Transverse colon (tissue), 4 donors: ENCODE data around the gene CSGALNACT2. TPM values are rescaled to one million over a fixed set of nuclear protein-coding genes. Genes with fewer than 3 reads are reported as not detected.
A peak's percentile ranks its signal among the peaks of the same experiment; 100 is the strongest.
"Not testable (repeated sequence)": the region's sequence is repeated elsewhere in the genome, so short reads cannot be mapped to it uniquely, and the experiment has no call there.

Source experiments
- DNase-seq: peaks from one replicate; pipeline ENCODE4 v3.0.0-alpha.2; 2019
- H3K27ac ChIP-seq, 4 donors: fragments of 200-600 bp; sonication (generic); 2 replicates each; pipeline ENCODE4 v1.5.1; 2016 to 2018; ENCODE audit warnings: inconsistent platforms in 4 of 4
- H3K27me3 ChIP-seq: fragments of 200-600 bp; sonication (generic); 2 replicates; pipeline ENCODE4 v1.5.1; 2017; ENCODE audit warnings: inconsistent platforms
- H3K36me3 ChIP-seq, 4 donors: fragments of 200-600 bp; sonication (generic); 2 replicates each; pipeline ENCODE4 v1.5.1; 2017 to 2019; ENCODE audit warnings: inconsistent platforms in 4 of 4
- H3K4me1 ChIP-seq, 4 donors: fragments of 200-600 bp; sonication (generic); 2 replicates each; pipeline ENCODE4 v1.5.1; 2017 to 2020; ENCODE audit warnings: inconsistent platforms in 4 of 4
- H3K4me3 ChIP-seq, 4 donors: fragments of 200-600 bp; sonication (generic); 1 replicate in 1 of 4; 2 replicates in 3 of 4; pipeline versions ENCODE4 v1.5.1 to v1.6.1; 2017 to 2019; ENCODE audit warnings: inconsistent platforms in 4 of 4
- H3K9me3 ChIP-seq, 2 donors: fragments of 200-600 bp; sonication (generic); 2 replicates each; pipeline ENCODE4 v1.5.1; 2017 to 2019; ENCODE audit warnings: inconsistent platforms in 2 of 2
- EP300 ChIP-seq: sonication (generic); formaldehyde crosslinking; IDR thresholded peaks from one replicate; pipeline ENCODE4 v1.6.1; 2017; ENCODE audit warnings: antibody characterized with exemption, low read depth
- POLR2A ChIP-seq: fragments of 450-650 bp; IDR thresholded peaks from one replicate; pipeline ENCODE4 v1.6.1; 2016; ENCODE audit warnings: antibody characterized with exemption, mild to moderate bottlenecking, moderate library complexity
- POLR2AphosphoS5 ChIP-seq, 3 donors: sonication (generic); formaldehyde crosslinking; IDR thresholded peaks; one replicate each; pipeline ENCODE4 v1.6.1; 2016; ENCODE audit warnings: antibody characterized with exemption in 3 of 3
- WGBS, 2 donors: methylation state at CpG; one replicate each; pipeline ENCODE4 v1.1.5; 2018; ENCODE audit warnings: low coverage in 1 of 2; 5-methylcytosine and 5-hydroxymethylcytosine counted together
- in situ Hi-C, 4 donors: fragments of 200-750 bp; cut with MboI; loops; one replicate each; pipeline versions ENCODE4 v1.15.0 to v1.15.1; 2017; ENCODE audit warnings: low sequenced_read_pairs in 3 of 4, low pct_ligation_motif_present in 1 of 4, low pct_unique_long_range_greater_than_20kb in 1 of 4
- intact Hi-C: fragments of 100-400 bp; cut with DNase I; formaldehyde crosslinking; loops from one replicate; pipeline ENCODE4 v1.15.1; 2023; ENCODE audit warnings: low total_unique reads
- total RNA-seq, 4 donors: library from RNA; depleted of rRNA; stranded (reverse); fragments of >200 nt; gene quantifications; one replicate each; pipeline ENCODE4 v1.1.0, GENCODE V29; 2016
- TF ChIP-seq, protein P1 (sequence below), 5 experiments: fragments of 200-600 bp in 3 of 5; fragments of 450-650 bp in 2 of 5; sonication (generic) in 3 of 5; IDR thresholded peaks; 1 replicate in 2 of 5; 2 replicates in 3 of 5; pipeline ENCODE4 v1.5.1; 2016 to 2017; ENCODE audit warnings: antibody characterized with exemption in 5 of 5, inconsistent platforms in 3 of 5, mild to moderate bottlenecking in 2 of 5, moderate library complexity in 1 of 5

Gene CSGALNACT2
- total RNA-seq, 4 donors from 2014 or later, result 4.1 to 15.5 (median 10.9) TPM

DNA sequence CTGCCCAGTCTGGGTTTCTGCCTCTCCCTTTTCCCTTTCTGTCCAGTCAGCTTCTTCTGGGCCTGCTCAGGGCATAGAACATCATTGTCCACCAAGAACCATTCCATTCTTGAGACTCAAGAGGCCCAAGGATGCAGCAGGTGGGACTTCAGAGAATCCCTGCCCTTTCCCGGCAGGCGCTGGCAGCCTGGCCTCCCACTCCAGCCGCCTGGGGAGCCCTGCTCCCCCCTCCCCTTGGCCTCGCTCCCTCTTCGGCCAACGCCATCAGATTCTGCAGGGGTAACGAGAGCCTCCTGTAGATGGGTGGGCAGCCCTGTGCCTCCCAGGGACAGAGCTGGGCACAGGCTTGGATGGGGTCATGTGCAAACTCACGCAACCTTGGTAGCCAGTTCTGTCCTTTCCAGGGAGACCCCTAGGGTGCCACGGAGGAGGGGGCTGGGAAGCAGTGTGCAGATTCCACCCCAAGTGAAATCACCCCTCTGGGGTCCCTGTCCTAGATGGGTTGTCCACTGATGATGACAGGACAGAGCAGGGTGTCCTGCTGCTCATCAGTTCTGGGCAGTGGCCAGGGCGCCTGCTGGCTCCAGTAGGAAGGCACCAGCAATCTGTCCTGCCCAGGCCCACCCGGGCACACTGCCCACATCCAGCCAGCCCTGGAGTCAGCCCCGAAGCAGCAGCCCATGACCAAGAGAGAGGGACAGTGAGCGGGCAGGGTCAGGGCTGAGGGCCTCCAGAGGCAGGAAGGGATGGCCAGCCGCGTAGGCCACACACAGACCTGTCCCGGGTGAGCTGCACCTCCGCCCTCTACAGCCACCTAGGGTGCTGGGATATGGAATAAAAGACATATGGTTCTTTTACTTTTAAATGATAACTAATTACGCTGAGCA, 80.9 kb downstream of the CSGALNACT2 start:
- no peak for DNase-seq
- TF ChIP-seq, protein P1, sequence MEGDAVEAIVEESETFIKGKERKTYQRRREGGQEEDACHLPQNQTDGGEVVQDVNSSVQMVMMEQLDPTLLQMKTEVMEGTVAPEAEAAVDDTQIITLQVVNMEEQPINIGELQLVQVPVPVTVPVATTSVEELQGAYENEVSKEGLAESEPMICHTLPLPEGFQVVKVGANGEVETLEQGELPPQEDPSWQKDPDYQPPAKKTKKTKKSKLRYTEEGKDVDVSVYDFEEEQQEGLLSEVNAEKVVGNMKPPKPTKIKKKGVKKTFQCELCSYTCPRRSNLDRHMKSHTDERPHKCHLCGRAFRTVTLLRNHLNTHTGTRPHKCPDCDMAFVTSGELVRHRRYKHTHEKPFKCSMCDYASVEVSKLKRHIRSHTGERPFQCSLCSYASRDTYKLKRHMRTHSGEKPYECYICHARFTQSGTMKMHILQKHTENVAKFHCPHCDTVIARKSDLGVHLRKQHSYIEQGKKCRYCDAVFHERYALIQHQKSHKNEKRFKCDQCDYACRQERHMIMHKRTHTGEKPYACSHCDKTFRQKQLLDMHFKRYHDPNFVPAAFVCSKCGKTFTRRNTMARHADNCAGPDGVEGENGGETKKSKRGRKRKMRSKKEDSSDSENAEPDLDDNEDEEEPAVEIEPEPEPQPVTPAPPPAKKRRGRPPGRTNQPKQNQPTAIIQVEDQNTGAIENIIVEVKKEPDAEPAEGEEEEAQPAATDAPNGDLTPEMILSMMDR (IDR thresholded peaks at IDR 0.05), result no peak
- TF ChIP-seq POLR2A, result no peak
- no peak for TF ChIP-seq EP300
- TF ChIP-seq POLR2AphosphoS5 (IDR thresholded peaks at IDR 0.05), result no peak
- H3K27ac ChIP-seq, result no peak overlapping the region
- intact Hi-C loops, result no loop called here
- in situ Hi-C loops, result no loop called here
- H3K4me1 ChIP-seq, result no peaks in the 10 kb centered on the region
- WGBS, 2 donors, result 78% methylated on average over 18 of the region's 18 CpGs; no CpG with 5 or more reads in 1 of the 2 donors
- H3K36me3 ChIP-seq, result no peaks in the 10 kb centered on the region
- peaks cover 3% of the 10 kb centered on the region for H3K27me3 ChIP-seq
- no peak overlapping the region for H3K4me3 ChIP-seq
- no peaks in the 10 kb centered on the region for H3K9me3 ChIP-seq

DNA sequence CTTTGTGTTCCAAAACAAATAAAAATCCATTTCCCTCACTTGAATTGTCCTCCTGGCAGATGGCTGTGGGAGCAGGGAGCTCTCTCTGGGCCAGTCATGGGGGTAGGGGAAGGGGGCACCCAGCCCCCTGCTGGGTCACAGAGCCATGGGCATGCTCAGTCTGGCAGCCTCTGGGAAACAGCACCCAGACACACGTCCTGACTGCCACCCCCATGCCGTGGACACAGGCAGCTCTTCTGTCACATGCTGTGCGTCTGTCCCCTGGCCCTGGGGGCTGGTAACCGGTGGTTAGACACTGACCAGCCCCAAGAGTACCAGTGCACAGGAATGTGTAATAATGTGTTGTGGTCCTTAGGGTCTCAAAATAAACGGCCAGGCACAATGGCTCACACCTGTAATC, 81.6 kb downstream of the CSGALNACT2 start:
- no peak for DNase-seq
- H3K4me3 ChIP-seq, result no peak overlapping the region
- H3K36me3 ChIP-seq, result no peaks in the 10 kb centered on the region
- WGBS, 2 donors, result 64% methylated on average over 5 of the region's 5 CpGs; no CpG with 5 or more reads in 1 of the 2 donors
- peaks cover 3% of the 10 kb centered on the region for H3K27me3 ChIP-seq
- in situ Hi-C loops (no loop called here), intact Hi-C loops (no loop called here)
- no peaks in the 10 kb centered on the region for H3K9me3 ChIP-seq
- H3K4me1 ChIP-seq, result no peaks in the 10 kb centered on the region
- H3K27ac ChIP-seq, result no peak overlapping the region
- no peak for TF ChIP-seq POLR2A
- TF ChIP-seq POLR2AphosphoS5 (IDR thresholded peaks at IDR 0.05), result no peak
- TF ChIP-seq EP300, result no peak
- TF ChIP-seq, protein P1 (IDR thresholded peaks at IDR 0.05), result no peak

DNA sequence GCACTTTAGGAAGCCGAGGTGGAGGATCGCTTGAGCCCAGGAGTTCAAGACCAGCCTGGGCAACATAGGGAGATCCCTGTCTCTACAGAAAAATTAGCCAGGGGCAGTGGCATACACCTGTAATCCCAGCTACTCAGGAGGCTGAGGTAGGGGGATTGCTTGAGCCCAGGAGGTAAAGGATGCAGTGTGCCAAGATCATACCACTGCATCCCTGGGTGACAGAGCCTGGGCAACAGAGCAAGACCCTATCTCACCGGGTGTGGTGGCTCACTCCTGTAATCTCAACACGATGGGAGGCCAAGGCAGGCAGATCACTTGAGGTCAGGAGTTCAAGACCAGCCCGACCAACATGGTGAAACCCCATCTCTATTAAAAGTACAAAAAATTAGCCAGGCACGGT, 82.0 kb downstream of the CSGALNACT2 start:
- H3K4me1 ChIP-seq, H3K4me3 ChIP-seq, intact Hi-C loops, H3K27me3 ChIP-seq, DNase-seq, H3K27ac ChIP-seq, H3K36me3 ChIP-seq, in situ Hi-C loops, H3K9me3 ChIP-seq: not testable (repeated sequence)
- 71% methylated on average over 6 of the region's 6 CpGs; no CpG with 5 or more reads in 1 of the 2 donors for WGBS, 2 donors

DNA sequence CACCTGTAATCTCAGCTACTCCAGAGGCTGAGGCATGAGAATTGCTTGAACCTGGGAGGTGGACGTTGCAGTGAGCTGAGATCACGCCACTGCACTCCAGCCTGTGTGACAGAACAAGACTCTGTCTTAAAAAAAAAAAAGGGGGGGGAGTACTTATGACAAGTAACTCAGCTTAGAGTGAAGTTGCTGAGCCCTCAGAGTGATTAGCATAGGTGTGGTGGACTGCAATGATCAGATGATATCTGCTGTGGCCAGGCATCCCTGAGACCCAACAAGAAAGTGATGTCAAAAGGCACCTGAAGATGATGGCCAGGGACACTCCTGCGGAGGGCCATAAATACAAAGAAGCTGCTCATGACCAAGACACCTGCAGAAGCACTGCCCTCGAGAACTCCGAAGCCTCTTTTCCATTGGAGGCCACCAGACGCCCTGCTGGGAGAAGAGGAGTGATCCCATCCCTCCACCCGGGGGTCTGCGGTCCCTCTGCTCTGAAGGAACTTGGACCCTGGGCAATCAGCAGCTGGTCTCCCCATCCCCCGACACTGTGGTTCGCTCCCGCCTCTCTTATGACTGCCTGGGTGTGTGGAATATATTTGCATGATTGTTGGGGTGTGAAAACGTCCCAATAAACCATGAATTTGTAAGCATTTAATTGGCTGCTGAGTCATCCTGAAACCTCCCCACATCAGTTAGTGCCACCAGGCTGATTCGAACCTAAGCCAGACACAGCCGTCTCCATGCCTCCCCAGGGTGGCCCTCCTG, 82.6 kb downstream of the CSGALNACT2 start:
- intact Hi-C loops, result no loop called here
- WGBS, 2 donors, result 61 to 77% methylated on average over 4 to 14 of the region's 14 CpGs
- Histone ChIP-seq H3K4me3 (no peak overlapping the region), H3K27ac (no peak overlapping the region), H3K27me3 (peaks cover 3% of the 10 kb centered on the region), H3K4me1 (no peaks in the 10 kb centered on the region), H3K36me3 (no peaks in the 10 kb centered on the region), H3K9me3 (no peaks in the 10 kb centered on the region)
- DNase-seq, result peak; percentile 5
- TF ChIP-seq, protein P1 (IDR thresholded peaks at IDR 0.05), result no peak
- TF ChIP-seq POLR2A (no peak), EP300 (no peak), POLR2AphosphoS5 (IDR thresholded peaks at IDR 0.05) (no peak)
- in situ Hi-C loops, result no loop called here
